Left ventricle myocardium inferior (tissue), 1 donor: ENCODE measurements around the gene CFAP161. TPM values are rescaled to one million over a fixed set of nuclear protein-coding genes. Genes with fewer than 3 reads are reported as not detected.

Source experiments
- DNase-seq: peaks from one replicate; pipeline ENCODE4 v3.0.0-alpha.2; 2020
- H3K27ac ChIP-seq: fragments of 200-600 bp; replicated peaks from 2 replicates; pipeline ENCODE4 v1.8.0; 2021
- H3K27me3 ChIP-seq: fragments of 200-600 bp; 2 replicates; pipeline ENCODE4 v1.8.0; 2021; ENCODE audit warnings: low read depth
- H3K36me3 ChIP-seq: fragments of 200-600 bp; 2 replicates; pipeline ENCODE4 v1.8.0; 2021
- H3K4me1 ChIP-seq: fragments of 200-600 bp; 2 replicates; pipeline ENCODE4 v1.8.0; 2021
- H3K4me3 ChIP-seq: fragments of 200-600 bp; 2 replicates; pipeline ENCODE4 v1.8.0; 2021; ENCODE audit warnings: mild to moderate bottlenecking, moderate library complexity
- H3K9me3 ChIP-seq: fragments of 200-600 bp; replicated peaks from 2 replicates; pipeline ENCODE4 v1.8.0; 2021
- CTCF ChIP-seq: fragments of 200-600 bp; IDR thresholded peaks from 2 replicates; pipeline ENCODE4 v1.8.0; 2021; ENCODE audit warnings: antibody characterized with exemption, mild to moderate bottlenecking, borderline replicate concordance
- intact Hi-C: fragments of 100-400 bp; cut with micrococcal nuclease; formaldehyde crosslinking; loops from one replicate; pipeline ENCODE4 v1.11.0; 2022
- total RNA-seq: library from RNA; stranded (reverse); fragmentation: NEBNext Ultra II Directional; extraction: Animal tissue kit (Norgen Biotek cat#: 25700); gene quantifications from one replicate; pipeline ENCODE4 v1.2.1, GENCODE V29; 2021
- donor health status: DM: no; HTN: yes; CAD: no; lungs with severe emphysema.

CFAP161 gene
- total RNA-seq, 1 donor from 2014 or later, result 0.91 TPM

GRCh38 chr15:81095690-81096365 is 38.2 kb upstream of the CFAP161 start:
- intact Hi-C loops, result loop anchor here (10.0 kb wide), 1 partner anchor 61 kb away; no protein-coding TSS in a partner anchor
- peak overlapping the region; percentile 69 for H3K27ac ChIP-seq

DNA sequence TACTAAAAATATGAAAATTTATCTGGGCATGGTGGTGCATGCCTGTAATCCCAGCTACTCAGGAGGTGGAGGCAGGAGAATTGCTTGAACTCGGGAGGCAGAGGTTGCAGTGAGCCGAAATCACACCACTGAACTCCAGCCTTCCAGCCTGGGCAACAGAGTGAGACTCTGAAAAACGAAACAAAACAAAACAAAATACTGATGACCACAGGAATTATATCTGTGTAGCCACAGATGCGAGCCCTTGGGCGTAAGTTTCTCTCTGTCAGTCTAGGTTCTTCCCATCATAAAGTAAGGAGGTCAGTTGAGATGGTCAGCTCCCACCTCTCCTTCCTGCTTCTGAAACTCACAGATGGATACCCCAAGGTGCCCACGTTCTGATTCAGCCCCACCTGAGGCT is 37.7 kb upstream of the CFAP161 start:
- Histone ChIP-seq H3K27ac (peak overlapping the region; percentile 69), H3K4me1 (peaks cover 53% of the 10 kb centered on the region), H3K4me3 (no peak overlapping the region), H3K27me3 (peaks cover 15% of the 10 kb centered on the region), H3K9me3 (no peaks in the 10 kb centered on the region), H3K36me3 (no peaks in the 10 kb centered on the region)
- no peak for DNase-seq
- TF ChIP-seq CTCF, result no peak
- intact Hi-C loops, result loop anchor here (10.0 kb wide), 1 partner anchor 62 kb away; no protein-coding TSS in a partner anchor

More at GRCh38 chr15:81095690-81096365, 38.2 kb upstream of the CFAP161 start:
- Histone ChIP-seq H3K4me3 (no peak overlapping the region), H3K4me1 (peaks cover 53% of the 10 kb centered on the region), H3K27me3 (peaks cover 15% of the 10 kb centered on the region), H3K9me3 (no peaks in the 10 kb centered on the region), H3K36me3 (no peaks in the 10 kb centered on the region)
- no peak for DNase-seq
- no peak for TF ChIP-seq CTCF

DNA sequence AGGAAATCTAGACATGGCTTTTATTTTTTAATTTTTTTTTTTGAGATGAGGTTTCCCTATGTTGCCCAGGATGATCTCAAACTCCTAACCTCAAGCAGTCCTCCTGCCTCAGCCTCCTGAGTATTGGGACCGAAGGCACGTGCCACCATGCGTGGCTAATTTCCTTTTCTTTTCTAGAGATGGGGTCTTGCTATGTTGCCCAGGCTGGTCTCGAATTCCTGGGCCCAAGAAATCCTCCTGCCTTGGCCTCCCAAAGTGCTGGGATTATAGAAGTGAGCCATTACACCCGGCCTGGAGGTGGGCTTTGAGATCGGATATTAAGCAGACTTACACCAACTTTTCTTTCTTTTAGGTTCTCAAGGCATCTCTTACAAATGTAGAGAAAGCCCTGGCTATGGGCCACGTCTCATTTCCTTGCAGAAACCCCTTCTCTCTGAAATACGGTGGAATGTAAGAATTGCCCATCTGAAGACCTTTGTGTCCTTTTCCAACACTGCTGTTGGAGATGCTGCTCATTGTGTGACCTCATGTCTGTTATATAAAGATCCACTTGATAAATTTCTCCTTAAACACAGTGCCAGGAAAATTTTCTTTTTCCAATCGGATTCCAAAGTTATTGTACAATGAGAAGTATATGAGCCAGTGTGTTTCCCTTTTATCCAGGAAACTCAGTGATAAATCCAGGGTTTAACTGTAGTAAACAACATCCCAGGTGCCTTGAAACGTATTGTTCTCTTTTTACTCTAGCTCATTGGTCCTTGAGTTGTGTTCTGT is 36.8 kb upstream of the CFAP161 start:
- peaks cover 52% of the 10 kb centered on the region for H3K4me1 ChIP-seq
- H3K27ac ChIP-seq, result peak overlapping the region; percentile 69
- intact Hi-C loops, result loop anchor here (10.0 kb wide), 1 partner anchor 63 kb away; no protein-coding TSS in a partner anchor
- H3K4me3 ChIP-seq, result no peak overlapping the region
- no peaks in the 10 kb centered on the region for H3K36me3 ChIP-seq
- no peak for DNase-seq
- no peaks in the 10 kb centered on the region for H3K9me3 ChIP-seq
- peaks cover 15% of the 10 kb centered on the region for H3K27me3 ChIP-seq
- TF ChIP-seq CTCF, result no peak

GRCh38 chr15:81097890-81098280 is 36.2 kb upstream of the CFAP161 start:
- Histone ChIP-seq H3K9me3 (no peaks in the 10 kb centered on the region), H3K27ac (peak overlapping the region; percentile 69), H3K27me3 (peaks cover 15% of the 10 kb centered on the region), H3K36me3 (no peaks in the 10 kb centered on the region), H3K4me3 (no peak overlapping the region), H3K4me1 (peaks cover 49% of the 10 kb centered on the region)
- intact Hi-C loops, result loop anchor here (10.0 kb wide), 1 partner anchor 63 kb away; no protein-coding TSS in a partner anchor
- DNase-seq, result no peak
- TF ChIP-seq CTCF, result no peak

GRCh38 chr15:81098349-81098748 is 35.7 kb upstream of the CFAP161 start:
- H3K4me3 ChIP-seq, result no peak overlapping the region
- no peak for DNase-seq
- peak overlapping the region; percentile 69 for H3K27ac ChIP-seq
- H3K4me1 ChIP-seq, result peaks cover 45% of the 10 kb centered on the region
- TF ChIP-seq CTCF, result no peak
- peaks cover 15% of the 10 kb centered on the region for H3K27me3 ChIP-seq
- no peaks in the 10 kb centered on the region for H3K36me3 ChIP-seq
- intact Hi-C loops, result loop anchor here (10.0 kb wide), 1 partner anchor 64 kb away; no protein-coding TSS in a partner anchor
- no peaks in the 10 kb centered on the region for H3K9me3 ChIP-seq
